ENCODE results near the gene CLDN34. TPM values are rescaled to one million over a fixed set of nuclear protein-coding genes. Genes with fewer than 3 reads are reported as not detected.

The CLDN34 gene
- total and polyA plus RNA-seq, 2 of the 13 experiments (the other 11 are each of a cell fraction or from before 2014, with no cell fraction given): not detected

- intact Hi-C loops (cut with micrococcal nuclease; ENCODE audit: unreplicated experiment): no loop called here
- in situ Hi-C loops (cut with HindIII; ENCODE audit: extremely low pct_ligation_motif_present, low pct_unique_long_range_greater_than_20kb): no loop called here
- peak; percentile 81 for FAIRE-seq
- H3K79me2 ChIP-seq (ENCODE audit: insufficient read depth, low read length): no peaks in the 10 kb centered on the region
- H4K20me1 ChIP-seq (ENCODE audit: insufficient read depth, low read length): no peaks in the 10 kb centered on the region
- BruUV-seq (replicated peaks): no TSS peak
- CTCF ChIA-PET (ENCODE audit: low intra/inter-chr PET ratio, low total read pairs): interaction anchor here (0.9 to 3.2 kb wide), 2 partner anchors 15 to 109 kb away, joined by 4 to 10 read pairs; no protein-coding TSS in a partner anchor
- no peak overlapping the region for H3K9ac ChIP-seq (ENCODE audit: insufficient read depth, low read depth, low read length)
- no peaks in the 10 kb centered on the region for H3K27me3 ChIP-seq (ENCODE audit: control insufficient read depth in 1 of 2, insufficient read depth in 2 of 2, low read length in 2 of 2)
- no peaks in the 10 kb centered on the region for H3K9me3 ChIP-seq (ENCODE audit: low read length)
- TF ChIP-seq GATAD2A (CRISPR knock-in tag; IDR thresholded peaks at IDR 0.05) (0 out of 2 replicates have a peak, but pooled peaks have one; percentile 20), SOX5 (CRISPR knock-in tag; IDR thresholded peaks at IDR 0.05; ENCODE audit: borderline replicate concordance) (peak; percentile 74; the same call in 1 of the 2 replicates), GABPA (IDR thresholded peaks at IDR 0.05; ENCODE audit: low read depth, low read length) (no peak), GABPA (CRISPR knock-in tag; IDR thresholded peaks at IDR 0.05; ENCODE audit: low read depth) (peak; percentile 30; the same call in 1 of the 2 replicates), CEBPG (CRISPR knock-in tag; IDR thresholded peaks at IDR 0.05) (peak; percentile 57), BCL6 (CRISPR knock-in tag; IDR thresholded peaks at IDR 0.05) (peak; percentile 57; the same call in 1 of the 2 replicates), FOXA3 (CRISPR knock-in tag; IDR thresholded peaks at IDR 0.05) (0 out of 2 replicates have a peak, but pooled peaks have one; percentile 39), ARID5B (CRISPR knock-in tag; IDR thresholded peaks at IDR 0.05) (peak; percentile 46; the same call in 1 of the 2 replicates), SOX6 (IDR thresholded peaks at IDR 0.05) (no peak), SOX6 (CRISPR knock-in tag; IDR thresholded peaks at IDR 0.05) (peak; percentile 65), RXRB (CRISPR knock-in tag; IDR thresholded peaks at IDR 0.05; ENCODE audit: borderline replicate concordance) (0 out of 2 replicates have a peak, but pooled peaks have one; percentile 15), YEATS2 (CRISPR knock-in tag; IDR thresholded peaks at IDR 0.05; ENCODE audit: borderline replicate concordance) (no peak), EP300 (IDR thresholded peaks at IDR 0.05; ENCODE audit: low read depth in 2 of 2, low read length in 2 of 2) (peak in 1 of 2 experiments; percentile 34; a peak in 1 of 4 replicates), EP300 (CRISPR knock-in tag; IDR thresholded peaks at IDR 0.05; ENCODE audit: borderline replicate concordance) (no peak), ELF3 (CRISPR knock-in tag; IDR thresholded peaks at IDR 0.05) (0 out of 2 replicates have a peak, but pooled peaks have one; percentile 43), GABPB1 (CRISPR knock-in tag; IDR thresholded peaks at IDR 0.05) (no peak), NFIC (IDR thresholded peaks at IDR 0.05; ENCODE audit: low read length) (no peak), SOX13 (IDR thresholded peaks at IDR 0.05) (no peak), SOX13 (CRISPR knock-in tag; conservative IDR thresholded peaks at IDR 0.05 in 1 of 2, IDR thresholded peaks at IDR 0.05 in 1 of 2) (peak in 1 of 2 experiments; percentile 79; a peak in 2 of 4 replicates)
- peak; percentile 67 for DNase-seq (ENCODE audit: low spot score)
- no peak overlapping the region for H3K27ac ChIP-seq (ENCODE audit: extremely low read length, insufficient read depth, low read length)
- 0% methylated on average over 5 of the region's 5 CpGs for WGBS (ENCODE audit: low lambda C conversion rate)
- no peak overlapping the region for H3K4me2 ChIP-seq (ENCODE audit: low read depth, low read length)
- H3K4me3 ChIP-seq (replicated peaks in 1 of 3; ENCODE audit: insufficient read depth in 1 of 3, low read depth in 2 of 3, low read length in 3 of 3): no peak overlapping the region
- no peaks in the 10 kb centered on the region for H3K36me3 ChIP-seq (replicated peaks in 1 of 2; ENCODE audit: control insufficient read depth in 1 of 2, insufficient read depth in 2 of 2, low read length in 2 of 2)
- POLR2A ChIA-PET: no interaction called here
- no peak overlapping the region for H2AFZ ChIP-seq (ENCODE audit: low read length)
- H3K4me1 ChIP-seq (ENCODE audit: insufficient read depth, low read length): peaks cover 57% of the 10 kb centered on the region
- no peak for ATAC-seq
Measured at GRCh38 chrX:10010686-10011085, 43.5 kb downstream of the CLDN34 start.
